Hepatocyte (in vitro differentiated cells): ENCODE data around the gene C19orf33. TPM values are rescaled to one million over a fixed set of nuclear protein-coding genes. Genes with fewer than 3 reads are reported as not detected.
"Not testable (repeated sequence)": the region's sequence is repeated elsewhere in the genome, so short reads cannot be mapped to it uniquely, and the experiment has no call there.

Experiments
- DNase-seq: peaks from one replicate; pipeline ENCODE4 v3.0.0-alpha.2; 2016; ENCODE audit warnings: low spot score
- H2AFZ ChIP-seq: fragments of 200-600 bp; sonication (generic); 2 replicates; pipeline ENCODE4 v1.6.0; 2016; ENCODE audit warnings: antibody characterized with exemption, mild to moderate bottlenecking
- H3K27ac ChIP-seq: fragments of 200-600 bp; sonication (generic); 2 replicates; pipeline ENCODE4 v1.5.1; 2016; ENCODE audit warnings: mild to moderate bottlenecking
- H3K27me3 ChIP-seq: fragments of 200-600 bp; sonication (generic); 2 replicates; pipeline ENCODE4 v1.6.1; 2016
- H3K36me3 ChIP-seq: fragments of 200-600 bp; sonication (generic); replicated peaks from 2 replicates; pipeline ENCODE4 v1.5.1; 2016; ENCODE audit warnings: low read depth; ENCODE audit not compliant: insufficient read depth
- H3K4me1 ChIP-seq: fragments of 200-600 bp; sonication (generic); 2 replicates; pipeline ENCODE4 v1.5.1; 2016; ENCODE audit warnings: mild to moderate bottlenecking, moderate library complexity; ENCODE audit not compliant: insufficient read depth
- H3K4me2 ChIP-seq: fragments of 200-600 bp; sonication (generic); 2 replicates; pipeline ENCODE4 v1.6.0; 2016
- H3K4me3 ChIP-seq: fragments of 200-600 bp; sonication (generic); 2 replicates; pipeline ENCODE4 v1.5.1; 2016; ENCODE audit warnings: mild to moderate bottlenecking
- H3K79me2 ChIP-seq: fragments of 200-600 bp; sonication (generic); 2 replicates; pipeline ENCODE4 v1.6.0; 2017; ENCODE audit warnings: mild to moderate bottlenecking
- H3K9me2 ChIP-seq: fragments of 200-600 bp; sonication (generic); replicated peaks from 2 replicates; pipeline ENCODE4 v1.6.0; 2017; ENCODE audit warnings: mild to moderate bottlenecking; ENCODE audit not compliant: insufficient read depth
- H3K9me3 ChIP-seq: fragments of 200-600 bp; sonication (generic); 2 replicates; pipeline ENCODE4 v1.5.1; 2016; ENCODE audit warnings: low read depth, mild to moderate bottlenecking
- H4K20me1 ChIP-seq: fragments of 200-600 bp; sonication (generic); 2 replicates; pipeline ENCODE4 v1.6.0; 2016; ENCODE audit warnings: mild to moderate bottlenecking; ENCODE audit not compliant: insufficient read depth, poor library complexity, severe bottlenecking
- EZH2 ChIP-seq: fragments of 200-600 bp; sonication (generic); IDR thresholded peaks from 2 replicates; pipeline ENCODE4 v1.6.1; 2016; ENCODE audit warnings: antibody characterized with exemption, mild to moderate bottlenecking, borderline replicate concordance
- EZH2phosphoT487 ChIP-seq: fragments of 200-600 bp; sonication (generic); IDR thresholded peaks from one replicate; pipeline ENCODE4 v1.6.1; 2018; ENCODE audit warnings: antibody characterized with exemption, mild to moderate bottlenecking, low read depth, moderate library complexity; ENCODE audit not compliant: unreplicated experiment, severe bottlenecking
- WGBS: methylation state at CpG from one replicate; pipeline ENCODE4 v1.1.6; 2016; ENCODE audit warnings: low lambda C conversion rate; ENCODE audit errors: missing lambda C conversion rate; 5-methylcytosine and 5-hydroxymethylcytosine counted together
- polyA plus RNA-seq: library from polyadenylated mRNA; unstranded; fragments of >200 nt; fragmentation: Nextera tagmentation; extraction: Ambion mirVana; gene quantifications from 2 replicates; pipeline ENCODE4 v1.2.1, GENCODE V29; 2016
- total RNA-seq: library from RNA; depleted of rRNA; stranded (reverse); fragments of >200 nt; gene quantifications from 2 replicates; pipeline ENCODE4 v1.2.3, GENCODE V29; 2014
- TF ChIP-seq, protein P1 (sequence below): fragments of 200-600 bp; sonication (generic); IDR thresholded peaks from 2 replicates; pipeline ENCODE4 v1.5.1; 2016; ENCODE audit warnings: antibody characterized with exemption, mild to moderate bottlenecking; ENCODE audit not compliant: poor library complexity

Gene C19orf33
- total RNA-seq (126 and 153 TPM in 2 replicates), polyA plus RNA-seq (118 and 123 TPM in 2 replicates)

DNA sequence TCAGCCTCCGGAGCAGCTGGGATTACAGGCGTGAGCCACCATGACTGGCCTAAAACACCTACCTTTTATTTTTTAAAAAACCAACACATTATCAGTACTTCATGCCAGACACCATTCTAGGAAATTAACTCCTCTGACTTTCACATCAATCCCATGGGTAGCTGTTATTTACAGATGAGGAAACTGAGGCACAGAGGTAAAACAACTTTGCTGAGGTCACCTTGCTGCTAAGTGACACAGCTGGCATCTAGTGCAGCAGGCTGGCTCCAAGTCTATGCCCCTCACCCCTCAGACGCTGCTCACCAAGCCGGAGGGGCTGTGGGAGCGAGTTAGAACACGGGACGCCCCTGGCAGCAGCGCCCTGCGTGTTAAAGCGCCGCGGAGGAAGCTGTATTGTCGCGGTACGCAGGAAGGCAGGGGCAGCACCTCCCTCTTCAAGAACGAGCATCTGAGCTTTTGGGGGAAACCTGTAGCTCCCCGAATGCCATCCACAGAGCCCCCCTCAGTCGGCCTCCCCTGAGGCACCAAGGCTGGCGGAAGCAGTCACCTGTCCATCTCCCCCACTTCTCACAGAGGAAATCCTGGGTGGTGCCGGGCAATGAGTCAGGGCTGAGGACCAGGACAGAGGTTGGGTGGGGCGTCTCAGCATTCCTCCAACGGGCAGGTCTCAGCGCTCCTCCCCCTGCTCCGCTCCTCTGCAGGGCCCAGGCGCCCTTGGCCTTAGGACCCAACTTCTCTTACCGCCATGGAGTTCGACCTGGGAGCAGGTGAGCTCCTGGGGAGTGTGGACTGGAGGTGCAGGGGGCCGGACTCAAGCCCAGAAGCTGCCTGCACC is at the start of gene C19orf33:
C19orf33 (plus strand) TSS at position 735 of the 835 bp plus-strand sequence; CDS start at position 746, 11 bp downstream.
- DNase-seq: peak; percentile 93
- no peaks in the 10 kb centered on the region for H3K9me2 ChIP-seq
- TF ChIP-seq EZH2phosphoT487 (no peak), EZH2 (no peak)
- TF ChIP-seq, protein P1, sequence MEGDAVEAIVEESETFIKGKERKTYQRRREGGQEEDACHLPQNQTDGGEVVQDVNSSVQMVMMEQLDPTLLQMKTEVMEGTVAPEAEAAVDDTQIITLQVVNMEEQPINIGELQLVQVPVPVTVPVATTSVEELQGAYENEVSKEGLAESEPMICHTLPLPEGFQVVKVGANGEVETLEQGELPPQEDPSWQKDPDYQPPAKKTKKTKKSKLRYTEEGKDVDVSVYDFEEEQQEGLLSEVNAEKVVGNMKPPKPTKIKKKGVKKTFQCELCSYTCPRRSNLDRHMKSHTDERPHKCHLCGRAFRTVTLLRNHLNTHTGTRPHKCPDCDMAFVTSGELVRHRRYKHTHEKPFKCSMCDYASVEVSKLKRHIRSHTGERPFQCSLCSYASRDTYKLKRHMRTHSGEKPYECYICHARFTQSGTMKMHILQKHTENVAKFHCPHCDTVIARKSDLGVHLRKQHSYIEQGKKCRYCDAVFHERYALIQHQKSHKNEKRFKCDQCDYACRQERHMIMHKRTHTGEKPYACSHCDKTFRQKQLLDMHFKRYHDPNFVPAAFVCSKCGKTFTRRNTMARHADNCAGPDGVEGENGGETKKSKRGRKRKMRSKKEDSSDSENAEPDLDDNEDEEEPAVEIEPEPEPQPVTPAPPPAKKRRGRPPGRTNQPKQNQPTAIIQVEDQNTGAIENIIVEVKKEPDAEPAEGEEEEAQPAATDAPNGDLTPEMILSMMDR: no peak
- 51% methylated on average over 28 of the region's 28 CpGs for WGBS
- peak within 1 kb of the TSS; percentile 100 for H3K27ac ChIP-seq
- no peaks in the 10 kb centered on the region for H3K27me3 ChIP-seq
- H3K36me3 ChIP-seq: no peaks in the 10 kb centered on the region
- peak within 1 kb of the TSS; percentile 81 for H3K4me2 ChIP-seq
- peaks cover 6% of the 10 kb centered on the region for H3K79me2 ChIP-seq
- H4K20me1 ChIP-seq: no peaks in the 10 kb centered on the region
- H3K4me3 ChIP-seq: peak within 1 kb of the TSS; percentile 39
- H3K4me1 ChIP-seq: peaks cover 34% of the 10 kb centered on the region
- H3K9me3 ChIP-seq: no peaks in the 10 kb centered on the region
- no peak within 1 kb of the TSS for H2AFZ ChIP-seq

DNA sequence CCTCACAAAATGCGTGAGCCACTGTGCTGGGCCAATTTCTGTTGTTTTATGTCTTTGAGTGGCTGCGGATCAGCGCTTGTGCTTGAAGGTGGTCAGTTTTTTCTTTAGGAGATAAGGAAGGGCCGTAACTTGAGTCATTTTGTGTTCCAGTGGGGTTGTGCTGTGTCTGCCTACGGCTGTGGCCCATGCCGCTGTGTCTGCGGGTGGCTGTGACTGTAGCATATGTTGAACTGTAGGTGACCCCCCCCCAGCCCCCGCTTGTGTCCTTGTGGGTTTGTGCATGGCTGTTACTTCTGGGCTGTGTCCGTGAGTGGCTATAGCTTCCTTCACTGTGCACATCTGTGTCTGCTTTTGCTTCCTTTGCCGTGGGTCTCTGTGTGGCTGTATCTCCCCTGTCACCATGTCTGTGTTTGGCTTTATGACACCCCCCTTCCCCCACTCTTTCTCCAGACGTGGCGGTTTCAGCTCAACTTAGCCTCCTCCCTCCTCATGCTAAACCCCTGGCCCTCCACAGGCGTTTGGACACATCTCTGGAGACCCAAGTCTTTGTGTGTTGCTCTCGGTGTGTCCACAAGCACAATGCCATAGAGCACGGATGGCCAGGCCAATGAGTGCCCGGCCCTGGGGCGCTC is 48.6 kb upstream of the C19orf33 start:
- no peak for TF ChIP-seq EZH2
- TF ChIP-seq EZH2phosphoT487: no peak
- TF ChIP-seq, protein P1: no peak
- peak; percentile 56 for DNase-seq
- H3K79me2 ChIP-seq: peaks cover 15% of the 10 kb centered on the region

DNA sequence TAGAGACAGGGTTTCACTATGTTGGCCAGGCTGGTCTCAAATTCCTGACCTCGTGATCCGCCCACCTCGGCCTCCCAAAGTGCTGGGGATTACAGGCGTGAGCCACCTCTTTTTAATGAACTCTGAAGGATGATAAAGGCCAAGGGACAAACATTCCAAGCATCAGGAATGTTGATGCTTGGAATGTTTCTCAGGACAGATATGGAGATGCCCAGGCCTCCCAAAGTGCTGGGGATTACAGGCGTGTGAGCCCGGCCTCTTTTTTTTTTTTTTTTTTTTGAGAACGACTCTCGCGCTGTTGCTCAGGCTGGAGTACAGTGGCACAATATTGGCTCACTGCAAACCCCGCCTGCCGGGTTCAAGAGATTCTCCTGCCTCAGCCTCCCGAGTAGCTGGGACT is 42.1 kb upstream of the C19orf33 start:
- peaks cover 23% of the 10 kb centered on the region for H3K79me2 ChIP-seq
- H3K4me1 ChIP-seq, H3K9me2 ChIP-seq, H3K4me2 ChIP-seq, H3K4me3 ChIP-seq, H3K27me3 ChIP-seq, DNase-seq, H3K9me3 ChIP-seq, H3K27ac ChIP-seq, H2AFZ ChIP-seq, H4K20me1 ChIP-seq, H3K36me3 ChIP-seq: not testable (repeated sequence)
- WGBS: 84% methylated on average over 12 of the region's 12 CpGs

More for the DNA sequence above, 48.6 kb upstream of the C19orf33 start:
- no peaks in the 10 kb centered on the region for H3K27me3 ChIP-seq
- H3K4me2 ChIP-seq: peak overlapping the region; percentile 94
- peak overlapping the region; percentile 48 for H3K4me3 ChIP-seq
- peak overlapping the region; percentile 97 for H3K27ac ChIP-seq
- no peaks in the 10 kb centered on the region for H3K9me3 ChIP-seq
- no peaks in the 10 kb centered on the region for H3K36me3 ChIP-seq
- no peaks in the 10 kb centered on the region for H4K20me1 ChIP-seq
- peaks cover 52% of the 10 kb centered on the region for H3K4me1 ChIP-seq
- H3K9me2 ChIP-seq: no peaks in the 10 kb centered on the region
- H2AFZ ChIP-seq: peak overlapping the region; percentile 29
- 31% methylated on average over 17 of the region's 17 CpGs for WGBS
